ENCODE measurements around the gene DSCAML1.

DNA sequence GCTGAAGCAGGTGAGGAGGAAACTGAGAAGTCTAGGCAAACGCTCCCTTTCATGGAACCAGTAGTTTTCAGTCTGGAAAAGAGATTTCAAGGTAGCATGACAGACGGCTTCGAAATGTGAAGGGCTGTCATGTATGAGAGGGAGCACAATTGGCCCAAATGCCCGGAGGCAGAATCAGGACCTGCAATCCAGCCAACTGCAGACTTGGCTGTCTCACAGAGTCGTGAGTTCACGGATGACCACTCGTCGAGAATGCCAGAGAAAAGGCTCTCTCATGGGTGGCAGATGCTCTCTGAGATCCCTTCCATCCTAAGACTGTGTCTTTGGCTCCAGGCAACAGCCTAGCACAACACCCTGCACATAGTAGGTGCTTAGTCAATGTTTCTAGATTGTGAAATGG lies 134.8 kb downstream of the DSCAML1 start:
- TF ChIP-seq, protein P1, sequence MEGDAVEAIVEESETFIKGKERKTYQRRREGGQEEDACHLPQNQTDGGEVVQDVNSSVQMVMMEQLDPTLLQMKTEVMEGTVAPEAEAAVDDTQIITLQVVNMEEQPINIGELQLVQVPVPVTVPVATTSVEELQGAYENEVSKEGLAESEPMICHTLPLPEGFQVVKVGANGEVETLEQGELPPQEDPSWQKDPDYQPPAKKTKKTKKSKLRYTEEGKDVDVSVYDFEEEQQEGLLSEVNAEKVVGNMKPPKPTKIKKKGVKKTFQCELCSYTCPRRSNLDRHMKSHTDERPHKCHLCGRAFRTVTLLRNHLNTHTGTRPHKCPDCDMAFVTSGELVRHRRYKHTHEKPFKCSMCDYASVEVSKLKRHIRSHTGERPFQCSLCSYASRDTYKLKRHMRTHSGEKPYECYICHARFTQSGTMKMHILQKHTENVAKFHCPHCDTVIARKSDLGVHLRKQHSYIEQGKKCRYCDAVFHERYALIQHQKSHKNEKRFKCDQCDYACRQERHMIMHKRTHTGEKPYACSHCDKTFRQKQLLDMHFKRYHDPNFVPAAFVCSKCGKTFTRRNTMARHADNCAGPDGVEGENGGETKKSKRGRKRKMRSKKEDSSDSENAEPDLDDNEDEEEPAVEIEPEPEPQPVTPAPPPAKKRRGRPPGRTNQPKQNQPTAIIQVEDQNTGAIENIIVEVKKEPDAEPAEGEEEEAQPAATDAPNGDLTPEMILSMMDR (IDR thresholded peaks at IDR 0.05): no peak
- no peak for TF ChIP-seq POLR2A (IDR thresholded peaks at IDR 0.05)
- TF ChIP-seq POLR2AphosphoS5 (IDR thresholded peaks at IDR 0.05): no peak
